Ishikawa (cell line): ENCODE results near the gene ZNF629.

Source experiments
- CEBPB ChIP-seq: IDR thresholded peaks from 2 replicates; pipeline ENCODE4 v1.6.1; 2012
- CREB1 ChIP-seq: IDR thresholded peaks from 2 replicates; pipeline ENCODE4 v1.6.1; 2012; ENCODE audit warnings: low read depth
- EGR1 ChIP-seq: IDR thresholded peaks from 2 replicates; pipeline ENCODE4 v1.6.1; 2012
- EP300 ChIP-seq: IDR thresholded peaks from 2 replicates; pipeline ENCODE4 v1.6.1; 2012; ENCODE audit warnings: borderline replicate concordance
- RAD21 ChIP-seq: IDR thresholded peaks from 2 replicates; pipeline ENCODE4 v1.6.1; 2012; ENCODE audit warnings: low read depth
- REST ChIP-seq: IDR thresholded peaks from 2 replicates; pipeline ENCODE4 v1.6.1; 2012; ENCODE audit warnings: low read depth, mild to moderate bottlenecking
- TAF1 ChIP-seq: IDR thresholded peaks from 2 replicates; pipeline ENCODE4 v1.6.1; 2012; ENCODE audit warnings: low read depth, mild to moderate bottlenecking
- TEAD4 ChIP-seq: IDR thresholded peaks from 2 replicates; pipeline ENCODE4 v1.6.1; 2012
- USF1 ChIP-seq: IDR thresholded peaks from 2 replicates; pipeline ENCODE4 v1.6.1; 2012
- ZBTB7A ChIP-seq: IDR thresholded peaks from 2 replicates; pipeline ENCODE4 v1.6.1; 2012; ENCODE audit warnings: low read depth

GRCh38 chr16:30805056-30805369, 18.0 kb upstream of the ZNF629 start:
- TF ChIP-seq TAF1, result no peak
- TF ChIP-seq EGR1, result no peak
- no peak for TF ChIP-seq EP300
- TF ChIP-seq REST, result no peak
- no peak for TF ChIP-seq CEBPB
- no peak for TF ChIP-seq CREB1
- TF ChIP-seq RAD21, result no peak
- no peak for TF ChIP-seq ZBTB7A
- no peak for TF ChIP-seq TEAD4
- no peak for TF ChIP-seq USF1
